ENCODE measurements around the gene KIZ. TPM values are rescaled to one million over a fixed set of nuclear protein-coding genes. Genes with fewer than 3 reads are reported as not detected.

KIZ gene
- total RNA-seq, 2 experiments from 2014 or later: 31.1 to 33.8 TPM

DNA sequence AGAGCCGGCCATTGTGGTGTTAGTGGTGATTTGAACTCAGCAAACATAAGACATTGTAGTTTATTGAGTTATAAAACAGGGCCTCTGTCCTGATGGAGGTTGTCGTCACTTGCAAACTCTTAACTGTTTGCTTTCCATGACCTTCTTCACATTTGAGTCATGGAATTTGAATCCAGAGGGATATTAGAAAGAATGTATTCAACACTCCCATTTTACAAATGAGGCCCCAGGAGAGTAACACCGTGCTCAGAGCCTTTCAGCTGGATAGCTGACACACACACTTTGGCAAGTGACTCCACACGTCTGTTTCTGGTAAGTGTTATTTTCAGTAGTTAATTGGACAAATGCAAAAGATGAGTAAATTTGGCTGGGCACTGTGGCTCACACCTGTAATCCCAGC, 104.8 kb downstream of the KIZ start:
- DNase-seq (no peak), ATAC-seq (ENCODE audit: poor library complexity) (no peak)
- TF ChIP-seq, protein P1, sequence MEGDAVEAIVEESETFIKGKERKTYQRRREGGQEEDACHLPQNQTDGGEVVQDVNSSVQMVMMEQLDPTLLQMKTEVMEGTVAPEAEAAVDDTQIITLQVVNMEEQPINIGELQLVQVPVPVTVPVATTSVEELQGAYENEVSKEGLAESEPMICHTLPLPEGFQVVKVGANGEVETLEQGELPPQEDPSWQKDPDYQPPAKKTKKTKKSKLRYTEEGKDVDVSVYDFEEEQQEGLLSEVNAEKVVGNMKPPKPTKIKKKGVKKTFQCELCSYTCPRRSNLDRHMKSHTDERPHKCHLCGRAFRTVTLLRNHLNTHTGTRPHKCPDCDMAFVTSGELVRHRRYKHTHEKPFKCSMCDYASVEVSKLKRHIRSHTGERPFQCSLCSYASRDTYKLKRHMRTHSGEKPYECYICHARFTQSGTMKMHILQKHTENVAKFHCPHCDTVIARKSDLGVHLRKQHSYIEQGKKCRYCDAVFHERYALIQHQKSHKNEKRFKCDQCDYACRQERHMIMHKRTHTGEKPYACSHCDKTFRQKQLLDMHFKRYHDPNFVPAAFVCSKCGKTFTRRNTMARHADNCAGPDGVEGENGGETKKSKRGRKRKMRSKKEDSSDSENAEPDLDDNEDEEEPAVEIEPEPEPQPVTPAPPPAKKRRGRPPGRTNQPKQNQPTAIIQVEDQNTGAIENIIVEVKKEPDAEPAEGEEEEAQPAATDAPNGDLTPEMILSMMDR (IDR thresholded peaks at IDR 0.05): no peak
- intact Hi-C loops (cut with DNase I, micrococcal nuclease): loop anchor here in 1 of 2 experiments (10.0 kb wide), 1 partner anchor 114 kb away; no protein-coding TSS in a partner anchor
- ChIA-PET POLR2A (no interaction called here), CTCF (no interaction called here)
- no peak overlapping the region for H3K27ac Mint-ChIP-seq
- peaks cover 20% of the 10 kb centered on the region for H3K36me3 ChIP-seq (ENCODE audit: insufficient read depth, low read length)
- H3K27ac ChIP-seq (ENCODE audit: low read depth in 1 of 2, low read length in 2 of 2): no peak overlapping the region
- no peaks in the 10 kb centered on the region for H3K4me1 Mint-ChIP-seq (ENCODE audit: low read depth)
- H3K4me1 ChIP-seq (ENCODE audit: insufficient read depth, low read length): peaks cover 1% of the 10 kb centered on the region
- no peaks in the 10 kb centered on the region for H3K27me3 ChIP-seq (ENCODE audit: control insufficient read depth in 1 of 2, insufficient read depth in 2 of 2, low read length in 2 of 2)
- H3K27me3 Mint-ChIP-seq: no peaks in the 10 kb centered on the region
- no peaks in the 10 kb centered on the region for H3K9me3 ChIP-seq (ENCODE audit: control insufficient read depth in 1 of 2, insufficient read depth in 1 of 2, low read length in 2 of 2)
- H3K36me3 Mint-ChIP-seq (ENCODE audit: low read depth): peaks cover 62% of the 10 kb centered on the region
- no peaks in the 10 kb centered on the region for H3K9me3 Mint-ChIP-seq
- H3K4me3 Mint-ChIP-seq: no peak overlapping the region
- H3K4me3 ChIP-seq (ENCODE audit: low read length): no peak overlapping the region

DNA sequence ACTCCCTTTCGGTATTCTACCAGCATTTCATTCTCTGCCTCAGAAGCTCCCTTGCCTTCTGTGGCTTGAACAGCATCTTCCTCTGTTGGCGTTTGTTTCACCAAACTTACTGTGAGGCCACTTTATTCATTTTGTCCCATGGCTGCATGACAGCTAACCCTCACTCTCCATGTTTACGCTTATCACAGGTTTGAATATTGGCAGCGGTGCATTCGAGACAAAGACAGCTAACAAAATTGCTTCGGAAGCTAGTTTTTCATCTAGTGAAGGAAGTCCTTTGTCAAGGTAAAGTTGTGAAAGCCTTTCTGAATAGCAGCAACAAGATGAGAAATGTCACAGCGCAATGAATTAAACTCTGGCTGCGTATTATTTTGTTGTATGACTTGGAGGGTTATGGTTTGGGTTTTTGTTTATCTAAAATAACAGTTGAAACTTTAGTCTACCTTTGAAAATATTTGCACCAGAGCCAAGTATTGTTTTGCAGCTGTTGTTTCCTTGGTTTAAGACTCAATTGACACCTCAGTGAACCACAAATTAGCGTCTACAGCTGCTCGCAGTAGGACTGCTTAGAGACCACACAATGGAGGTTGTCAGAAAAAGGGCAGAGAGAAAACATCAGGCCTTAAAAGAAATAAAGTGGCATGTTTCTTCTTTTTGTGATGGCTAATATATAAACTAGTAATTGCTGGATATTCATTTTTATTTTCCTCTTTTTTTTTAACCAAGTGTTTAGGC, 106.8 kb downstream of the KIZ start:
- ATAC-seq (ENCODE audit: poor library complexity) (no peak), DNase-seq (no peak)
- Mint-ChIP-seq H3K36me3 (ENCODE audit: low read depth) (peaks cover 47% of the 10 kb centered on the region), H3K27ac (no peak overlapping the region), H3K4me1 (ENCODE audit: low read depth) (no peaks in the 10 kb centered on the region), H3K27me3 (no peaks in the 10 kb centered on the region), H3K9me3 (no peaks in the 10 kb centered on the region), H3K4me3 (no peak overlapping the region)
- Histone ChIP-seq H3K36me3 (ENCODE audit: insufficient read depth, low read length) (peaks cover 20% of the 10 kb centered on the region), H3K27ac (ENCODE audit: low read depth in 1 of 2, low read length in 2 of 2) (no peak overlapping the region), H3K4me3 (ENCODE audit: low read length) (no peak overlapping the region), H3K27me3 (ENCODE audit: control insufficient read depth in 1 of 2, insufficient read depth in 2 of 2, low read length in 2 of 2) (no peaks in the 10 kb centered on the region), H3K9me3 (ENCODE audit: control insufficient read depth in 1 of 2, insufficient read depth in 1 of 2, low read length in 2 of 2) (no peaks in the 10 kb centered on the region), H3K4me1 (ENCODE audit: insufficient read depth, low read length) (peaks cover 2% of the 10 kb centered on the region)
- TF ChIP-seq, protein P1 (IDR thresholded peaks at IDR 0.05): no peak
- ChIA-PET POLR2A (no interaction called here), CTCF (interaction anchor here (1.7 kb wide), 1 partner anchor 272 kb away, joined by 6 read pairs; no protein-coding TSS in a partner anchor)
- intact Hi-C loops (cut with DNase I, micrococcal nuclease): loop anchor here in 1 of 2 experiments (10.0 kb wide), 1 partner anchor 112 kb away; no protein-coding TSS in a partner anchor

DNA sequence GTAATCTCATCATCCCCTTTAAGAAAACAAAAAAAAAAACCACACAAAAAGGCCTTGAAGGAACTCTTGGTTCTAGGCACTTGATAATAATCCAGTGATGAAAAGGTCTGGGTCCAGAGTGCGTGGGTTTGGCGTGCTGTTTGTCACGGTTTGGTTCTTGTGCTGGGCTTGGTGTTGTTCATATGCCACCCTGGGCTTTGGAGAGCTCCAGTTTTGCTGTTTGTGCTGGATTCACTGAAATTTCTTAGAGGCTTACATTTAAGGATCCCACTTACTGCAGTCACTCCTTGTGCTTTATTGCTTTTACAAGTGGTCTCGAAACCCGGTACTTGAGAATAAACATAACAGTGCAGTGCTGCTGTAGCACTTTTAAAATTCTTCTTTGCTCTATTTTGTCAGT, 108.4 kb downstream of the KIZ start:
- no peaks in the 10 kb centered on the region for H3K4me1 Mint-ChIP-seq (ENCODE audit: low read depth)
- TF ChIP-seq, protein P1 (IDR thresholded peaks at IDR 0.05): no peak

More for the DNA sequence above, 108.4 kb downstream of the KIZ start:
- H3K27ac Mint-ChIP-seq: no peak overlapping the region
- H3K4me3 ChIP-seq (ENCODE audit: low read length): no peak overlapping the region
- H3K4me1 ChIP-seq (ENCODE audit: insufficient read depth, low read length): peaks cover 2% of the 10 kb centered on the region
- ChIA-PET CTCF (interaction anchor here (1.1 to 3.4 kb wide), 4 partner anchors 10 to 374 kb away, joined by 3 to 72 read pairs (median 4); partner anchors contain the start of gene KIZ), POLR2A (interaction anchor here (0.6 kb wide), 1 partner anchor 11 kb away, joined by 3 read pairs; no protein-coding TSS in a partner anchor)
- H3K36me3 Mint-ChIP-seq (ENCODE audit: low read depth): peaks cover 43% of the 10 kb centered on the region
- intact Hi-C loops (cut with DNase I, micrococcal nuclease): loop anchor here in 1 of 2 experiments (10.0 kb wide), 1 partner anchor 110 kb away; no protein-coding TSS in a partner anchor
- no peak overlapping the region for H3K27ac ChIP-seq (ENCODE audit: low read depth in 1 of 2, low read length in 2 of 2)
- DNase-seq (no peak), ATAC-seq (ENCODE audit: poor library complexity) (no peak)
- peaks cover 20% of the 10 kb centered on the region for H3K36me3 ChIP-seq (ENCODE audit: insufficient read depth, low read length)
- H3K4me3 Mint-ChIP-seq: no peak overlapping the region
- no peaks in the 10 kb centered on the region for H3K27me3 Mint-ChIP-seq
- H3K9me3 Mint-ChIP-seq: no peaks in the 10 kb centered on the region
- H3K9me3 ChIP-seq (ENCODE audit: control insufficient read depth in 1 of 2, insufficient read depth in 1 of 2, low read length in 2 of 2): no peaks in the 10 kb centered on the region
- H3K27me3 ChIP-seq (ENCODE audit: control insufficient read depth in 1 of 2, insufficient read depth in 2 of 2, low read length in 2 of 2): no peaks in the 10 kb centered on the region
